NCI-H2029 treated with DMSO at 0.1 percent for 48 hours (cell line): ENCODE results near the gene TAB2.
"Not testable (repeated sequence)": the region's sequence is repeated elsewhere in the genome, so short reads cannot be mapped to it uniquely, and the experiment has no call there.

Source experiments
- DNase-seq: peaks from one replicate; lab custom pipeline; 2025; lab: John Stamatoyannopoulos, UW

TAB2 gene

GRCh38 chr6:149444360-149445094, 127.0 kb downstream of the TAB2 start:
- not testable (repeated sequence) for DNase-seq

- DNase-seq = no peak
Observed at GRCh38 chr6:149445095-149445466, 127.6 kb downstream of the TAB2 start.

- DNase-seq = no peak
Observed at GRCh38 chr6:149445573-149445972, 128.1 kb downstream of the TAB2 start.

GRCh38 chr6:149446791-149447376, 129.4 kb downstream of the TAB2 start:
- no peak for DNase-seq

- no peak for DNase-seq
Observed at GRCh38 chr6:149448821-149449453, 131.4 kb downstream of the TAB2 start.

GRCh38 chr6:149449831-149450678, 132.5 kb downstream of the TAB2 start:
- no peak for DNase-seq

- DNase-seq = no peak
Observed at GRCh38 chr6:149450679-149451375, 133.3 kb downstream of the TAB2 start.

GRCh38 chr6:149451376-149452036, 134.0 kb downstream of the TAB2 start:
- no peak for DNase-seq

- no peak for DNase-seq
Observed at GRCh38 chr6:149452037-149452939, 134.8 kb downstream of the TAB2 start.

- DNase-seq = no peak
Observed at GRCh38 chr6:149453597-149454345, 136.3 kb downstream of the TAB2 start.

GRCh38 chr6:149454346-149454848, 136.9 kb downstream of the TAB2 start:
- DNase-seq = peak; percentile 83

- DNase-seq = no peak
Observed at GRCh38 chr6:149455031-149455732, 137.7 kb downstream of the TAB2 start.

GRCh38 chr6:149456311-149457021, 139.0 kb downstream of the TAB2 start:
- no peak for DNase-seq

- DNase-seq = peak; percentile 8
Observed at GRCh38 chr6:149457316-149457884, 139.9 kb downstream of the TAB2 start.

GRCh38 chr6:149458196-149458595, 140.7 kb downstream of the TAB2 start:
- no peak for DNase-seq

- no peak for DNase-seq
Observed at GRCh38 chr6:149458806-149459205, 141.3 kb downstream of the TAB2 start.

- no peak for DNase-seq
Observed at GRCh38 chr6:149459761-149460160, 142.2 kb downstream of the TAB2 start.

- not testable (repeated sequence) for DNase-seq
Observed at GRCh38 chr6:149460249-149460648, 142.7 kb downstream of the TAB2 start.
